CD4-positive, CD25-positive, alpha-beta regulatory T cell (primary cell): Measurements from ENCODE around the gene ZMYND12. TPM values are rescaled to one million over a fixed set of nuclear protein-coding genes. Genes with fewer than 3 reads are reported as not detected.

Experiments
- ATAC-seq, 2 donors: fragments of 150-1000 bp; cut with Tn5 transposase; one replicate each; pipeline ENCODE4 v1.10.0; 2021; ENCODE audit warnings: low read depth in 2 of 2, moderate number of reproducible peaks in 2 of 2, moderate library complexity in 1 of 2
- DNase-seq, 3 donors: peaks; one replicate each; pipeline versions ENCODE4 v3.0.0 to v3.0.0-alpha.2; 2012 to 2022; ENCODE audit warnings: mixed read lengths in 1 of 3
- H3K27ac ChIP-seq: one replicate; pipeline ENCODE4 v1.7.0; 2013; ENCODE audit warnings: mild to moderate bottlenecking, low read length; ENCODE audit not compliant: insufficient read depth, poor library complexity, severe bottlenecking
- H3K27me3 ChIP-seq: one replicate; pipeline ENCODE4 v1.7.0; 2013; ENCODE audit warnings: low read length; ENCODE audit not compliant: control insufficient read depth, insufficient read depth
- H3K36me3 ChIP-seq: one replicate; pipeline ENCODE4 v1.7.0; 2013; ENCODE audit warnings: mild to moderate bottlenecking, low read length, moderate library complexity; ENCODE audit not compliant: control insufficient read depth, insufficient read depth
- H3K4me1 ChIP-seq: 2 replicates; pipeline ENCODE4 v1.7.0; 2013; ENCODE audit warnings: mild to moderate bottlenecking, low read length; ENCODE audit not compliant: insufficient read depth, control insufficient read depth, poor library complexity, severe bottlenecking
- H3K4me3 ChIP-seq: one replicate; pipeline ENCODE4 v1.7.0; 2013; ENCODE audit warnings: low read depth, mild to moderate bottlenecking, low read length, moderate library complexity
- H3K9me3 ChIP-seq, 2 experiments: 1 replicate in 1 of 2; 2 replicates in 1 of 2; pipeline ENCODE4 v1.7.0; 2013; ENCODE audit warnings: low read length in 2 of 2, mild to moderate bottlenecking in 1 of 2, moderate library complexity in 1 of 2; ENCODE audit not compliant: control insufficient read depth in 2 of 2
- H3K27ac Mint-ChIP-seq, 3 donors: one replicate each; pipeline ENCODE4 v1.8.0; 2020 to 2022; ENCODE audit warnings: mild to moderate bottlenecking in 3 of 3, mixed read lengths in 3 of 3, moderate library complexity in 2 of 3
- H3K27me3 Mint-ChIP-seq: one replicate; pipeline ENCODE4 v1.8.0; 2022; ENCODE audit warnings: mild to moderate bottlenecking, mixed read lengths
- H3K36me3 Mint-ChIP-seq: one replicate; pipeline ENCODE4 v1.8.0; 2020; ENCODE audit warnings: mixed read lengths
- H3K4me1 Mint-ChIP-seq, 4 donors: one replicate each; pipeline ENCODE4 v1.8.0; 2020 to 2022; ENCODE audit warnings: mixed read lengths in 4 of 4, mild to moderate bottlenecking in 1 of 4
- H3K4me3 Mint-ChIP-seq, 4 donors: one replicate each; pipeline ENCODE4 v1.8.0; 2020 to 2022; ENCODE audit warnings: mild to moderate bottlenecking in 4 of 4, mixed read lengths in 4 of 4, moderate library complexity in 3 of 4
- H3K9me3 Mint-ChIP-seq, 7 donors: one replicate each; pipeline ENCODE4 v1.8.0; 2020 to 2022; ENCODE audit warnings: mixed read lengths in 7 of 7, mild to moderate bottlenecking in 3 of 7, moderate library complexity in 2 of 7
- polyA plus RNA-seq, 4 donors: library from polyadenylated mRNA; unstranded; fragments of 300-500 nt; fragmentation: Illumina TruSeq; gene quantifications; one replicate each; pipeline ENCODE4 v1.2.3, GENCODE V29; 2021
- total RNA-seq: library from RNA; stranded (reverse); gene quantifications from one replicate; pipeline ENCODE4 v1.2.3, GENCODE V29; 2022

ZMYND12 gene
- total and polyA plus RNA-seq, 5 donors from 2014 or later, result 0.24 to 1.4 (median 0.45) TPM

- Mint-ChIP-seq H3K9me3 (peaks cover 0 to 2% (median 0%) of the 10 kb centered on the region in 7 donors), H3K4me3 (no peak overlapping the region), H3K4me1 (no peaks in the 10 kb centered on the region), H3K27ac (no peak overlapping the region), H3K27me3 (peaks cover 18% of the 10 kb centered on the region), H3K36me3 (no peaks in the 10 kb centered on the region)
- Histone ChIP-seq H3K4me3 (no peak overlapping the region), H3K4me1 (no peaks in the 10 kb centered on the region), H3K27ac (no peak overlapping the region), H3K9me3 (no peaks in the 10 kb centered on the region), H3K27me3 (peaks cover 3% of the 10 kb centered on the region), H3K36me3 (no peaks in the 10 kb centered on the region)
- ATAC-seq, result no peak
- no peak for DNase-seq
Measured at GRCh38 chr1:42423681-42424080, 32.1 kb downstream of the ZMYND12 start.

- Histone ChIP-seq H3K4me1 (no peaks in the 10 kb centered on the region), H3K9me3 (no peaks in the 10 kb centered on the region), H3K4me3 (no peak overlapping the region), H3K27ac (no peak overlapping the region), H3K27me3 (peaks cover 3% of the 10 kb centered on the region), H3K36me3 (no peaks in the 10 kb centered on the region)
- peaks cover 18% of the 10 kb centered on the region for H3K27me3 Mint-ChIP-seq
- ATAC-seq (no peak), DNase-seq (no peak)
- H3K36me3 Mint-ChIP-seq, result no peaks in the 10 kb centered on the region
- no peak overlapping the region for H3K27ac Mint-ChIP-seq
- no peaks in the 10 kb centered on the region for H3K4me1 Mint-ChIP-seq
- no peak overlapping the region for H3K4me3 Mint-ChIP-seq
- peaks cover 0 to 2% (median 0%) of the 10 kb centered on the region in 7 donors for H3K9me3 Mint-ChIP-seq
Measured at GRCh38 chr1:42422737-42423136, 33.1 kb downstream of the ZMYND12 start.

GRCh38 chr1:42420911-42421585, 34.8 kb downstream of the ZMYND12 start:
- Mint-ChIP-seq H3K27me3 (peaks cover 18% of the 10 kb centered on the region), H3K4me3 (no peak overlapping the region), H3K27ac (no peak overlapping the region), H3K9me3 (peaks cover 0 to 2% (median 0%) of the 10 kb centered on the region in 7 donors), H3K4me1 (no peaks in the 10 kb centered on the region), H3K36me3 (no peaks in the 10 kb centered on the region)
- H3K27me3 ChIP-seq, result peaks cover 3% of the 10 kb centered on the region
- H3K9me3 ChIP-seq, result no peaks in the 10 kb centered on the region
- H3K36me3 ChIP-seq, result no peaks in the 10 kb centered on the region
- no peak overlapping the region for H3K27ac ChIP-seq
- H3K4me1 ChIP-seq, result no peaks in the 10 kb centered on the region
- H3K4me3 ChIP-seq, result no peak overlapping the region
- ATAC-seq, result no peak
- DNase-seq, result no peak

GRCh38 chr1:42420121-42420520, 35.7 kb downstream of the ZMYND12 start:
- Mint-ChIP-seq H3K4me3 (no peak overlapping the region), H3K27me3 (peaks cover 14% of the 10 kb centered on the region), H3K36me3 (no peaks in the 10 kb centered on the region), H3K9me3 (no peaks in the 10 kb centered on the region), H3K27ac (no peak overlapping the region), H3K4me1 (no peaks in the 10 kb centered on the region)
- Histone ChIP-seq H3K4me1 (no peaks in the 10 kb centered on the region), H3K27me3 (peaks cover 3% of the 10 kb centered on the region), H3K4me3 (no peak overlapping the region), H3K36me3 (no peaks in the 10 kb centered on the region), H3K27ac (no peak overlapping the region), H3K9me3 (no peaks in the 10 kb centered on the region)
- no peak for ATAC-seq
- DNase-seq, result no peak

- Mint-ChIP-seq H3K9me3 (no peaks in the 10 kb centered on the region), H3K4me3 (no peak overlapping the region), H3K27ac (no peak overlapping the region), H3K36me3 (no peaks in the 10 kb centered on the region), H3K4me1 (no peaks in the 10 kb centered on the region), H3K27me3 (peaks cover 17% of the 10 kb centered on the region)
- H3K27me3 ChIP-seq, result peaks cover 3% of the 10 kb centered on the region
- H3K27ac ChIP-seq, result no peak overlapping the region
- no peaks in the 10 kb centered on the region for H3K36me3 ChIP-seq
- no peaks in the 10 kb centered on the region for H3K9me3 ChIP-seq
- H3K4me3 ChIP-seq, result no peak overlapping the region
- no peaks in the 10 kb centered on the region for H3K4me1 ChIP-seq
- ATAC-seq (no peak), DNase-seq (no peak)
Measured at GRCh38 chr1:42419126-42419821, 36.5 kb downstream of the ZMYND12 start.

GRCh38 chr1:42418516-42418915, 37.3 kb downstream of the ZMYND12 start:
- Mint-ChIP-seq H3K4me1 (no peaks in the 10 kb centered on the region), H3K36me3 (no peaks in the 10 kb centered on the region), H3K4me3 (no peak overlapping the region), H3K9me3 (no peaks in the 10 kb centered on the region), H3K27me3 (peaks cover 13% of the 10 kb centered on the region), H3K27ac (no peak overlapping the region)
- Histone ChIP-seq H3K9me3 (no peaks in the 10 kb centered on the region), H3K27me3 (peaks cover 3% of the 10 kb centered on the region), H3K4me3 (no peak overlapping the region), H3K27ac (no peak overlapping the region), H3K4me1 (no peaks in the 10 kb centered on the region), H3K36me3 (no peaks in the 10 kb centered on the region)
- DNase-seq (no peak), ATAC-seq (no peak)

- Histone ChIP-seq H3K9me3 (no peaks in the 10 kb centered on the region), H3K4me3 (no peak overlapping the region), H3K27ac (no peak overlapping the region), H3K27me3 (no peaks in the 10 kb centered on the region), H3K4me1 (no peaks in the 10 kb centered on the region), H3K36me3 (no peaks in the 10 kb centered on the region)
- Mint-ChIP-seq H3K27me3 (peaks cover 13% of the 10 kb centered on the region), H3K9me3 (no peaks in the 10 kb centered on the region), H3K4me3 (no peak overlapping the region), H3K4me1 (no peaks in the 10 kb centered on the region), H3K36me3 (no peaks in the 10 kb centered on the region), H3K27ac (no peak overlapping the region)
- ATAC-seq (no peak), DNase-seq (no peak)
Measured at GRCh38 chr1:42417166-42417565, 38.7 kb downstream of the ZMYND12 start.
